Measurements from ENCODE around the gene MAST4.

- no peak for TF ChIP-seq ATF2 (tag by site-specific recombination; IDR thresholded peaks at IDR 0.05; ENCODE audit: low read depth)
- TF ChIP-seq CTCF (tag by site-specific recombination; IDR thresholded peaks at IDR 0.05): no peak
- no peak for TF ChIP-seq ELK4 (IDR thresholded peaks at IDR 0.05; ENCODE audit: borderline replicate concordance, low read depth, low read length)
- TF ChIP-seq, protein P1, sequence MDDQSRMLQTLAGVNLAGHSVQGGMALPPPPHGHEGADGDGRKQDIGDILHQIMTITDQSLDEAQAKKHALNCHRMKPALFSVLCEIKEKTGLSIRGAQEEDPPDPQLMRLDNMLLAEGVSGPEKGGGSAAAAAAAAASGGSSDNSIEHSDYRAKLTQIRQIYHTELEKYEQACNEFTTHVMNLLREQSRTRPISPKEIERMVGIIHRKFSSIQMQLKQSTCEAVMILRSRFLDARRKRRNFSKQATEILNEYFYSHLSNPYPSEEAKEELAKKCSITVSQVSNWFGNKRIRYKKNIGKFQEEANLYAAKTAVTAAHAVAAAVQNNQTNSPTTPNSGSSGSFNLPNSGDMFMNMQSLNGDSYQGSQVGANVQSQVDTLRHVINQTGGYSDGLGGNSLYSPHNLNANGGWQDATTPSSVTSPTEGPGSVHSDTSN (CRISPR knock-in tag; IDR thresholded peaks at IDR 0.05): no peak
- TF ChIP-seq ZNF292 (tag by site-specific recombination; IDR thresholded peaks at IDR 0.05; ENCODE audit: borderline replicate concordance, low read depth): no peak
- TF ChIP-seq ZNF777 (tag by site-specific recombination; IDR thresholded peaks at IDR 0.05; ENCODE audit: borderline replicate concordance): no peak
Measured at GRCh38 chr5:67003685-67003934, 407.4 kb downstream of the MAST4 start.
